ENCODE data around the gene RNPS1.

RNPS1 gene

DNA sequence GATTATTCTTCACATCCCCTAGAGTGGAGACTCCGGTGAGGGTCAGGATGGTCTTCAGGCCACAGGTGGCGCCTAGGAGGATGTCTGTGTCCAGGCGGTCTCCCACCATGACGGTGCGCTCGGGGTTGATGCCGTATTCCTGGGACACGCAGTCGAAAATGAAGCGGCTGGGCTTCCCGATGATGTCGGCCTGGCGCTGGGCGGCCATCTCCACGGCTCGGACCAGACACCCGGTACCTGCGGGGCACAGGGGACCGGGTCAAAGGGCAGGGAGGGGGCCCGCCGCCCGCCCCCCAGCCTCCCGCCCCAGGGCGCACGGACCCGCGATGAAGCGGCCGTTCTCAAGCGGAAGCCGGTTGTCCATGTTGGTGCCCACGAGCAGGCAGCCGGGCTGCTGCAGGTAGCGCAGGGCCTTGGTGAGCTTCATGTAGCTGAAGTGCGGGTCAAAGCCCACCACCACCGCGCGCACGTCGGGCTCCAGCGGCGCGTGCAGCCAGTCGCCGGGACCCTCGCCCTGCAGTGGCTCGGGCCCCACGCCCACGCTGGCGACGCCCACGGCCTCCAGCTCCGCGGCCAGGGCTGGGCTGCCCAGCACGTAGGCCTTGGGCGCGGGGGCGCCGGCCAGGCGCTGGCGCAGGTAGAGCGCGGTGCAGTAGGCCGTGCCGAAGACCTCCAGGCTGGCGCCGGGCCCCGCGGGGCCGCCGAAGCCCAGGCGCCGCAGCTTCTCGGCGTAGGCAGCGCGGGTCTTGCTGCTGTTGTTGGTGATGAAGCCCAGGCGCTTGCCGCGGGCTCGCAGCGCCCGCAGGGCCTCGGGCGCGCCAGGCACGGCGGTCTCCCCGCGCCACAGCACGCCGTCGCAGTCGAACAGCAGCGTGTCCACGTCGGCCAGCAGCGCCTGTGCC lies 53.9 kb downstream of the RNPS1 start:
- in situ Hi-C loops (cut with MboI; ENCODE audit: low pct_unique_long_range_greater_than_20kb, low sequenced_read_pairs, unreplicated experiment): no loop called here
- no peak for DNase-seq (ENCODE audit: low spot score)
- no peak for TF ChIP-seq CTCF (IDR thresholded peaks at IDR 0.05; ENCODE audit: extremely low read depth, insufficient read depth, missing control alignments)

DNA sequence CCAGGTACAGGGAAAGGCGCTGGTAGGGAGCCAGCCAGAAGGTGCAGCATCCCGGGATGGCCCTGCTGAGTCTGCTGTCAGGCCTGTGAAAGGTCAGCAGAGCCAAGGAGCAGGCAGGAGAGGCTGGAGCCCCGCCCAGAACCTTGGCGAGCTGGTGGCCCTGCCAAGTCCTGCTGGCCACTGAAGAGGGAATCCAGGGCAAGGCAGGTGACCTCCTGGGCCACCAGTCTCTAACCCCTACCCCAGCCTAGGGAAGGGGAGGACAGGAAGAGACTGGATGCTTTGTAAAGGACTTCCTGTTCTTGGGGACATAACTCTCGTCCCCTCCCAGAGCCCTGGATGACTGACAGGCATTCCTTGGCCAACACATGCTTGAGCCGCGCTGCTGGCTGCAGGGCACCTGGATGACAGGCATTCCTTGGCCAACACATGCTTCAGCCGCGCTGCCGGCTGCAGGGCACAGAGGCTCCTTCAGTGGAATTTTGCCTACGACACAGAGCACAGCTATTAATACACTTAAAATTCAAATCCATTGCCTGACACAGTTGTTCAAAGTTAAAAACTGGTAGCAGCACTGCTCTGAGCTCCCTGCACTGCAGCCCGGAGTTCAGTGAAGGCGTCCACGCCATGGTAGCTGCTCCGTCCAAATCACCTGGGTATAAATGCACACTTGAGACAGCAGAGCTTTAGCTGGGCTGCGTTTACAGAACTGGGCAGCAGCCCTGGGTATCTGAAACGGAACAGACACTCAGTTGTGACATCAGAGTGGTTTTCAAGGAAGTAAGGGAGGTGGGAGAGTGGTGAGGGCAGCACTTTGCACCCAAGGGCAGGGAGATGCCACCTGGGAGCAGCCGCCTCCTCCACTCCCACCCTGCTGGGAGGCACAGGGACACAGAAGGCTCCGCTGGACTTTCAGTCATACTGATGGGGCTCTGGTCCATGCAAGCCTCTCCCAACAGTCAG lies 55.3 kb downstream of the RNPS1 start:
- TF ChIP-seq CTCF (IDR thresholded peaks at IDR 0.05; ENCODE audit: extremely low read depth, insufficient read depth, missing control alignments): no peak
- in situ Hi-C loops (cut with MboI; ENCODE audit: low pct_unique_long_range_greater_than_20kb, low sequenced_read_pairs, unreplicated experiment): no loop called here
- DNase-seq (ENCODE audit: low spot score): no peak

DNA sequence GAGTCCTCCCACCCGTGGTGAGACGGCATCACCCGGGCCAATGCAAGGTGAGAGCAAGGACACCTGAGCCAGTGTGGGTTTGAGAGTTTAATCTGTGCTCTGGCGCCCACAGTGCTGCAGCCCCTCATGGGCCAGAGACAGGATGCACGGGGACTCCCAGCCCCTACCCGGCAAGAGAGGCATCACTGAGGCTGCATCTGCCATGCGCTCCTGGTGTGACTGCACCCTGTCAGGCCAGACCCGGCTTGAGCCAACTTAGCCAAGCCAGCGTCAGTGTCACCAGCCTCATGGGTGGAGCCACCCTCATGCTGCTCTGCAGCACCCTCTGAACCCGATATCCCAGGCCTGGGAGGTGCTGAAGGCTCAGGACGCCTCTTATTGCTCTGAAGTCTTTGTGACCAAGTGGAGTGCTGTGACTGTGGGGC lies 56.0 kb downstream of the RNPS1 start:
- in situ Hi-C loops (cut with MboI; ENCODE audit: low pct_unique_long_range_greater_than_20kb, low sequenced_read_pairs, unreplicated experiment): no loop called here
- no peak for DNase-seq (ENCODE audit: low spot score)
- TF ChIP-seq CTCF (IDR thresholded peaks at IDR 0.05; ENCODE audit: extremely low read depth, insufficient read depth, missing control alignments): no peak

- in situ Hi-C loops (cut with MboI; ENCODE audit: low pct_unique_long_range_greater_than_20kb, low sequenced_read_pairs, unreplicated experiment): no loop called here
- TF ChIP-seq CTCF (IDR thresholded peaks at IDR 0.05; ENCODE audit: extremely low read depth, insufficient read depth, missing control alignments): no peak
- no peak for DNase-seq (ENCODE audit: low spot score)
Observed at GRCh38 chr16:2210386-2211365, 57.2 kb downstream of the RNPS1 start, which contains the start of gene BRICD5. Gene BRICD5, minus strand, starts transcription at chr16:2210863. Its CDS starts 30 bp downstream, at chr16:2210833.

GRCh38 chr16:2210009-2210332 lies 58.0 kb downstream of the RNPS1 start:
- DNase-seq (ENCODE audit: low spot score): no peak
- no peak for TF ChIP-seq CTCF (IDR thresholded peaks at IDR 0.05; ENCODE audit: extremely low read depth, insufficient read depth, missing control alignments)
- in situ Hi-C loops (cut with MboI; ENCODE audit: low pct_unique_long_range_greater_than_20kb, low sequenced_read_pairs, unreplicated experiment): no loop called here
